OCI-LY1 (cell line): ENCODE data around the gene MCM8.

Experiments used
- EZH2 ChIP-seq: fragments of 200-600 bp; sonication (generic), shearing (Covaris generic); IDR thresholded peaks from 2 replicates; pipeline ENCODE4 v1.8.0; 2017; ENCODE audit warnings: borderline replicate concordance, mixed run types, mild to moderate bottlenecking, antibody characterized with exemption, low read length, moderate library complexity, mixed read lengths
- TF ChIP-seq, protein P1 (sequence below): fragments of 200-600 bp; sonication (generic), shearing (Covaris generic); IDR thresholded peaks from 2 replicates; pipeline ENCODE4 v1.5.1; 2017; ENCODE audit warnings: mild to moderate bottlenecking, antibody characterized with exemption, low read length, moderate library complexity, mixed read lengths

DNA sequence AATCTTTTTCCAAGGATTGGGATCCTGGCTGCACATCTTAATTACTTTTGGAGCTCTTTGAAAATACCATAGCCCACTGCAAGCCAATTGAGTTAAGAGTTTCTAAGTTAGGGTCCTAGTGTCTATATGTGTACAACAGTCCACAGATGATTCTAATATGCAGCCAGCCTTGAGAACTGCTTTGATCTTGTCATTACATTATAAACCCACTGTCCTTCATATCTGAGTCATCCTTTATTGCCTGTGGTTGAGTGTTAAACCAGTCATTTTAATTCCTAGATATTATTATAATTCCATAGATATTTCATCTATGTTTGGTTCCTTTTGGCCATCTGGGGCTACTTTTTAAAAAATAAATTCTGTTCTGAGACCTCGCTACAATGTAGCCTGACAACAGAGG lies 24.1 kb downstream of the MCM8 start:
- TF ChIP-seq, protein P1, sequence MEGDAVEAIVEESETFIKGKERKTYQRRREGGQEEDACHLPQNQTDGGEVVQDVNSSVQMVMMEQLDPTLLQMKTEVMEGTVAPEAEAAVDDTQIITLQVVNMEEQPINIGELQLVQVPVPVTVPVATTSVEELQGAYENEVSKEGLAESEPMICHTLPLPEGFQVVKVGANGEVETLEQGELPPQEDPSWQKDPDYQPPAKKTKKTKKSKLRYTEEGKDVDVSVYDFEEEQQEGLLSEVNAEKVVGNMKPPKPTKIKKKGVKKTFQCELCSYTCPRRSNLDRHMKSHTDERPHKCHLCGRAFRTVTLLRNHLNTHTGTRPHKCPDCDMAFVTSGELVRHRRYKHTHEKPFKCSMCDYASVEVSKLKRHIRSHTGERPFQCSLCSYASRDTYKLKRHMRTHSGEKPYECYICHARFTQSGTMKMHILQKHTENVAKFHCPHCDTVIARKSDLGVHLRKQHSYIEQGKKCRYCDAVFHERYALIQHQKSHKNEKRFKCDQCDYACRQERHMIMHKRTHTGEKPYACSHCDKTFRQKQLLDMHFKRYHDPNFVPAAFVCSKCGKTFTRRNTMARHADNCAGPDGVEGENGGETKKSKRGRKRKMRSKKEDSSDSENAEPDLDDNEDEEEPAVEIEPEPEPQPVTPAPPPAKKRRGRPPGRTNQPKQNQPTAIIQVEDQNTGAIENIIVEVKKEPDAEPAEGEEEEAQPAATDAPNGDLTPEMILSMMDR, result no peak
- TF ChIP-seq EZH2, result no peak
